A549 (cell line): ENCODE results near the gene DGLUCY. TPM values are rescaled to one million over a fixed set of nuclear protein-coding genes. Genes with fewer than 3 reads are reported as not detected.
"Not testable (repeated sequence)": the region's sequence is repeated elsewhere in the genome, so short reads cannot be mapped to it uniquely, and the experiment has no call there.

Experiments used
- ATAC-seq, 2 experiments: fragments of 200-7000 bp in 1 of 2; fragments of >200 bp in 1 of 2; cut with Nextera tagmentation in 1 of 2; cut with Tn5 transposase in 1 of 2; 3 replicates each; pipeline versions ENCODE4 v1.8.0 to v1.9.1; 2018 to 2020; ENCODE audit warnings: mild to moderate bottlenecking in 1 of 2, moderate library complexity in 1 of 2
- CTCF ChIA-PET: fragments of 300-600 bp; sonication (Branson Sonifier 250); formaldehyde crosslinking; extraction: SDS; loops from one replicate; lab custom pipeline; 2021; ENCODE audit warnings: antibody characterized with exemption, inconsistent platforms; lab: Yijun Ruan, JAX
- POLR2A ChIA-PET: fragments of 350-600 bp; formaldehyde crosslinking; extraction: SDS; loops from one replicate; lab custom pipeline; 2021; ENCODE audit warnings: antibody characterized with exemption, inconsistent platforms; lab: Yijun Ruan, JAX
- DNase-seq, 2 experiments: peaks; one replicate each; pipeline versions ENCODE4 v3.0.0 to v3.0.0-alpha.2; 2011 to 2016; ENCODE audit warnings: low read depth in 1 of 2, low spot score in 1 of 2
- FAIRE-seq: peaks from 2 replicates; lab custom pipeline; 2011; peaks lifted over from hg19 to GRCh38; lab: Jason Lieb, UNC
- H3K27ac ChIP-seq, 2 experiments: fragments of >200 bp; sonication (Bioruptor Twin); formaldehyde crosslinking; 3 replicates each; pipeline ENCODE4 v1.5.1; 2016 to 2017
- H3K4me1 ChIP-seq: fragments of >200 bp; sonication (Bioruptor Twin); formaldehyde crosslinking; 3 replicates; pipeline ENCODE4 v1.6.1; 2016
- H3K4me2 ChIP-seq: fragments of >200 bp; sonication (Bioruptor Twin); formaldehyde crosslinking; 3 replicates; pipeline ENCODE4 v1.6.1; 2016
- H3K4me3 ChIP-seq: fragments of >200 bp; sonication (Bioruptor Twin); formaldehyde crosslinking; 3 replicates; pipeline ENCODE4 v1.5.1; 2016
- H3K9me3 ChIP-seq: fragments of >200 bp; sonication (Bioruptor Twin); formaldehyde crosslinking; 3 replicates; pipeline ENCODE4 v1.6.1; 2016
- BCL3 ChIP-seq: fragments of >200 bp; sonication (Bioruptor Twin); formaldehyde crosslinking; IDR thresholded peaks from 3 replicates; pipeline ENCODE4 v1.6.1; 2016
- CHD2 ChIP-seq: fragments of 150-350 bp; IDR thresholded peaks from 2 replicates; pipeline ENCODE4 v1.6.1; 2014; ENCODE audit warnings: low read length; ENCODE audit not compliant: partially characterized antibody
- CHD4 ChIP-seq: fragments of 200-600 bp; sonication (generic); IDR thresholded peaks from 2 replicates; pipeline ENCODE4 v1.6.1; 2016; ENCODE audit warnings: antibody characterized with exemption, mild to moderate bottlenecking, borderline replicate concordance
- EHF ChIP-seq: fragments of 250-450 bp; sonication (Bioruptor Pico); IDR thresholded peaks from 2 replicates; pipeline ENCODE4 v1.5.0; 2020; ENCODE audit warnings: mild to moderate bottlenecking
- GATA3 ChIP-seq: IDR thresholded peaks from 2 replicates; pipeline ENCODE4 v1.6.1; 2012; ENCODE audit warnings: borderline replicate concordance
- HDAC2 ChIP-seq: fragments of 200-600 bp; sonication (generic); IDR thresholded peaks from 2 replicates; pipeline ENCODE4 v1.6.1; 2016
- HEYL ChIP-seq: fragments of 250-450 bp; sonication (Bioruptor Pico); IDR thresholded peaks from 2 replicates; pipeline ENCODE4 v1.8.0; 2021; ENCODE audit warnings: mild to moderate bottlenecking, moderate library complexity
- HOXA7 ChIP-seq: fragments of 250-450 bp; sonication (Bioruptor Pico); IDR thresholded peaks from 2 replicates; pipeline ENCODE4 v1.5.0; 2020; ENCODE audit warnings: mild to moderate bottlenecking, moderate library complexity
- HOXB5 ChIP-seq: fragments of 250-450 bp; sonication (Bioruptor Pico); IDR thresholded peaks from 2 replicates; pipeline ENCODE4 v1.5.0; 2020; ENCODE audit warnings: mild to moderate bottlenecking, moderate library complexity
- JUN ChIP-seq, 2 experiments: fragments of >200 bp; sonication (Bioruptor Twin); formaldehyde crosslinking; IDR thresholded peaks; 2 replicates in 1 of 2; 3 replicates in 1 of 2; pipeline ENCODE4 v1.6.1; 2016 to 2017
- MAFK ChIP-seq: fragments of 450-650 bp; IDR thresholded peaks from 2 replicates; pipeline ENCODE4 v1.6.1; 2014; ENCODE audit not compliant: partially characterized antibody
- MAX ChIP-seq: IDR thresholded peaks from 2 replicates; pipeline ENCODE4 v1.6.1; 2012
- NPAS2 ChIP-seq: fragments of 250-450 bp; sonication (Bioruptor Pico); IDR thresholded peaks from 2 replicates; pipeline ENCODE4 v1.8.0; 2022; ENCODE audit warnings: mild to moderate bottlenecking, moderate library complexity, borderline replicate concordance
- NR3C1 ChIP-seq: fragments of >200 bp; sonication (Bioruptor Twin); formaldehyde crosslinking; IDR thresholded peaks from 3 replicates; pipeline ENCODE4 v1.6.1; 2017
- PHF8 ChIP-seq: fragments of 200-600 bp; sonication (generic); IDR thresholded peaks from 2 replicates; pipeline ENCODE4 v1.6.1; 2016; ENCODE audit warnings: low read depth, mild to moderate bottlenecking, antibody characterized with exemption, moderate library complexity, borderline replicate concordance
- RCOR1 ChIP-seq: fragments of 150-350 bp; IDR thresholded peaks from 2 replicates; pipeline ENCODE4 v1.6.1; 2014; ENCODE audit warnings: antibody characterized with exemption, low read length, low read depth
- SMC3 ChIP-seq: fragments of >200 bp; sonication (Bioruptor Twin); formaldehyde crosslinking; IDR thresholded peaks from 3 replicates; pipeline ENCODE4 v1.6.1; 2018; ENCODE audit warnings: inconsistent platforms
- SREBF2 ChIP-seq: fragments of 450-650 bp; IDR thresholded peaks from 2 replicates; pipeline ENCODE4 v1.6.1; 2014; ENCODE audit warnings: mild to moderate bottlenecking, moderate library complexity
- TFCP2L1 ChIP-seq: fragments of 250-450 bp; sonication (Bioruptor Pico); IDR thresholded peaks from 2 replicates; pipeline ENCODE4 v1.5.0; 2021; ENCODE audit warnings: mild to moderate bottlenecking
- TP53 ChIP-seq: fragments of 250-450 bp; sonication (Bioruptor Pico); IDR thresholded peaks from 2 replicates; pipeline ENCODE4 v1.5.0; 2021; ENCODE audit warnings: mild to moderate bottlenecking, moderate library complexity
- USF2 ChIP-seq: fragments of 450-650 bp; IDR thresholded peaks from 2 replicates; pipeline ENCODE4 v1.6.1; 2014; ENCODE audit warnings: antibody characterized with exemption
- ZC3H11A ChIP-seq: fragments of 450-650 bp; IDR thresholded peaks from 2 replicates; pipeline ENCODE4 v1.6.1; 2014; ENCODE audit warnings: antibody characterized with exemption, mild to moderate bottlenecking
- ZFP36 ChIP-seq: fragments of 450-650 bp; IDR thresholded peaks from 2 replicates; pipeline ENCODE4 v1.6.1; 2014; ENCODE audit warnings: borderline replicate concordance; ENCODE audit not compliant: partially characterized antibody
- ZNF302 ChIP-seq: fragments of 250-450 bp; sonication (Bioruptor Pico); IDR thresholded peaks from 2 replicates; pipeline ENCODE4 v1.9.0; 2021; ENCODE audit warnings: inconsistent platforms, mild to moderate bottlenecking, moderate library complexity
- WGBS: methylation state at CpG from one replicate; pipeline ENCODE4 v1.1.6; 2017; ENCODE audit errors: missing lambda C conversion rate; 5-methylcytosine and 5-hydroxymethylcytosine counted together
- polyA plus RNA-seq, 4 experiments: library from polyadenylated mRNA; depleted of rRNA in 3 of 4; stranded (reverse); fragments of >200 nt; fragmentation: RNase III in 1 of 4; extraction: RNeasy Plus Mini Kit Qiagen cat#74134 plus additional on column Dnase treatment in 1 of 4; gene quantifications; 2 replicates in 3 of 4; 3 replicates in 1 of 4; pipeline ENCODE4 v1.2.3, GENCODE V29; 2011 to 2017
- TF ChIP-seq, protein P1 (sequence below): fragments of 250-450 bp; sonication (Bioruptor Pico); IDR thresholded peaks from 2 replicates; pipeline ENCODE4 v1.5.0; 2021; ENCODE audit warnings: mild to moderate bottlenecking, moderate library complexity, borderline replicate concordance
- TF ChIP-seq, protein P2 (sequence below): IDR thresholded peaks from 2 replicates; pipeline ENCODE4 v1.6.1; 2012
- TF ChIP-seq, protein P3 (sequence below): fragments of >200 bp; sonication (Bioruptor Twin); formaldehyde crosslinking; IDR thresholded peaks from 3 replicates; pipeline ENCODE4 v1.5.1; 2016

DGLUCY gene
- polyA plus RNA-seq, 2 of the 4 experiments (the other 2 are of a cell fraction): 14.4 to 17.5 TPM

DNA sequence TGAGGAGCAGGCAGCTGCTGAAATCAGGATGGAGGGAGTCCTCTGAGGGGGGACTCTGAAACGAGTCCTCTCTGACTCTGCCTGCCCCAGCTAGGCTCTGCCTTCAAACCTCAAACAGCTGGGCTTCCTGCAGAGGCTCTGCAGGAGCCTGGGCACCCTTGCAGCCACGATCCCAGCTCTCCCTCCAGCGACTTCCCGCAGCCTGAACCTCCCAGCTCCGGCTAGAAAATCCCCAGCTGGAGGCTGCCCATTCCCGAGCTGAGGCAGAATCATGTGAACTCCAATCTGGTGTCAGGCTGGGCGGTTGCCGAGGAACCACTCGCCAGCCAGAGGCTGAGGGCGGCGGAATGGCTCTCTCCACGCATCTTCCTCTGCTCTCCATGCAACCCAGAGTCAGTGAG is 130.6 kb downstream of the DGLUCY start, which contains the start of gene GPR68:
GPR68 (minus strand) TSS at position 204 of the 401 bp plus-strand sequence. CDS start 9,654 bp downstream, outside the sequence.
- ATAC-seq: peak; percentile 33 to 49; a peak in 4 of 6 replicates
- Histone ChIP-seq H3K27ac (no peak within 1 kb of the TSS), H3K4me1 (no peaks in the 10 kb centered on the region), H3K4me3 (no peak within 1 kb of the TSS), H3K9me3 (no peaks in the 10 kb centered on the region)
- no peak for FAIRE-seq
- 57% methylated on average over 7 of the region's 12 CpGs for WGBS
- CTCF ChIA-PET: interaction anchor here (0.6 kb wide), 2 partner anchors 31 to 426 kb away, joined by 3 to 4 read pairs; no protein-coding TSS in a partner anchor
- DNase-seq: no peak
- TF ChIP-seq CHD4: no peak
- no peak for TF ChIP-seq SMC3
- no peak for TF ChIP-seq HDAC2
- no peak for TF ChIP-seq ZNF302 (CRISPR knock-in tag)
- no peak for TF ChIP-seq ZFP36
- TF ChIP-seq GATA3: no peak
- no peak for TF ChIP-seq HOXA7 (CRISPR knock-in tag)
- TF ChIP-seq SREBF2: no peak
- TF ChIP-seq HOXB5 (CRISPR knock-in tag): no peak
- TF ChIP-seq, protein P1, sequence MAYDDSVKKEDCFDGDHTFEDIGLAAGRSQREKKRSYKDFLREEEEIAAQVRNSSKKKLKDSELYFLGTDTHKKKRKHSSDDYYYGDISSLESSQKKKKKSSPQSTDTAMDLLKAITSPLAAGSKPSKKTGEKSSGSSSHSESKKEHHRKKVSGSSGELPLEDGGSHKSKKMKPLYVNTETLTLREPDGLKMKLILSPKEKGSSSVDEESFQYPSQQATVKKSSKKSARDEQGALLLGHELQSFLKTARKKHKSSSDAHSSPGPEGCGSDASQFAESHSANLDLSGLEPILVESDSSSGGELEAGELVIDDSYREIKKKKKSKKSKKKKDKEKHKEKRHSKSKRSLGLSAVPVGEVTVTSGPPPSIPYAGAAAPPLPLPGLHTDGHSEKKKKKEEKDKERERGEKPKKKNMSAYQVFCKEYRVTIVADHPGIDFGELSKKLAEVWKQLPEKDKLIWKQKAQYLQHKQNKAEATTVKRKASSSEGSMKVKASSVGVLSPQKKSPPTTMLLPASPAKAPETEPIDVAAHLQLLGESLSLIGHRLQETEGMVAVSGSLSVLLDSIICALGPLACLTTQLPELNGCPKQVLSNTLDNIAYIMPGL (CRISPR knock-in tag): no peak
- TF ChIP-seq, protein P2, sequence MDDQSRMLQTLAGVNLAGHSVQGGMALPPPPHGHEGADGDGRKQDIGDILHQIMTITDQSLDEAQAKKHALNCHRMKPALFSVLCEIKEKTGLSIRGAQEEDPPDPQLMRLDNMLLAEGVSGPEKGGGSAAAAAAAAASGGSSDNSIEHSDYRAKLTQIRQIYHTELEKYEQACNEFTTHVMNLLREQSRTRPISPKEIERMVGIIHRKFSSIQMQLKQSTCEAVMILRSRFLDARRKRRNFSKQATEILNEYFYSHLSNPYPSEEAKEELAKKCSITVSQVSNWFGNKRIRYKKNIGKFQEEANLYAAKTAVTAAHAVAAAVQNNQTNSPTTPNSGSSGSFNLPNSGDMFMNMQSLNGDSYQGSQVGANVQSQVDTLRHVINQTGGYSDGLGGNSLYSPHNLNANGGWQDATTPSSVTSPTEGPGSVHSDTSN: no peak
- TF ChIP-seq RCOR1: no peak
- no peak for TF ChIP-seq MAX
- TF ChIP-seq TFCP2L1 (CRISPR knock-in tag): no peak
- TF ChIP-seq MAFK: no peak
- TF ChIP-seq, all 56 proteins: peak for 0
- H3K4me2 ChIP-seq: no peak within 1 kb of the TSS
- POLR2A ChIA-PET: no interaction called here

GRCh38 chr14:91245029-91245428 is 131.2 kb downstream of the DGLUCY start:
- no peak for DNase-seq
- WGBS: 56% methylated on average over 9 of the region's 9 CpGs
- ChIA-PET POLR2A (no interaction called here), CTCF (interaction anchor here (0.6 kb wide), 1 partner anchor 30 kb away, joined by 4 read pairs; no protein-coding TSS in a partner anchor)
- FAIRE-seq: no peak
- no peak overlapping the region for H3K4me3 ChIP-seq
- H3K4me2 ChIP-seq: no peak overlapping the region
- H3K9me3 ChIP-seq: no peaks in the 10 kb centered on the region
- TF ChIP-seq JUN (IDR thresholded peaks at IDR 0.05) (no peak), NR3C1 (no peak), TP53 (CRISPR knock-in tag) (no peak), HOXB5 (CRISPR knock-in tag) (no peak), ZC3H11A (no peak), BCL3 (no peak), EHF (CRISPR knock-in tag) (no peak), PHF8 (no peak), CHD2 (no peak), ZNF302 (CRISPR knock-in tag) (no peak), GATA3 (no peak), USF2 (no peak), HEYL (CRISPR knock-in tag) (no peak), NPAS2 (CRISPR knock-in tag) (no peak)
- TF ChIP-seq, protein P3, sequence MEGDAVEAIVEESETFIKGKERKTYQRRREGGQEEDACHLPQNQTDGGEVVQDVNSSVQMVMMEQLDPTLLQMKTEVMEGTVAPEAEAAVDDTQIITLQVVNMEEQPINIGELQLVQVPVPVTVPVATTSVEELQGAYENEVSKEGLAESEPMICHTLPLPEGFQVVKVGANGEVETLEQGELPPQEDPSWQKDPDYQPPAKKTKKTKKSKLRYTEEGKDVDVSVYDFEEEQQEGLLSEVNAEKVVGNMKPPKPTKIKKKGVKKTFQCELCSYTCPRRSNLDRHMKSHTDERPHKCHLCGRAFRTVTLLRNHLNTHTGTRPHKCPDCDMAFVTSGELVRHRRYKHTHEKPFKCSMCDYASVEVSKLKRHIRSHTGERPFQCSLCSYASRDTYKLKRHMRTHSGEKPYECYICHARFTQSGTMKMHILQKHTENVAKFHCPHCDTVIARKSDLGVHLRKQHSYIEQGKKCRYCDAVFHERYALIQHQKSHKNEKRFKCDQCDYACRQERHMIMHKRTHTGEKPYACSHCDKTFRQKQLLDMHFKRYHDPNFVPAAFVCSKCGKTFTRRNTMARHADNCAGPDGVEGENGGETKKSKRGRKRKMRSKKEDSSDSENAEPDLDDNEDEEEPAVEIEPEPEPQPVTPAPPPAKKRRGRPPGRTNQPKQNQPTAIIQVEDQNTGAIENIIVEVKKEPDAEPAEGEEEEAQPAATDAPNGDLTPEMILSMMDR: no peak
- no peak for ATAC-seq
- H3K4me1 ChIP-seq: peaks cover 3% of the 10 kb centered on the region
- no peak overlapping the region for H3K27ac ChIP-seq

GRCh38 chr14:91245616-91246015 is 131.7 kb downstream of the DGLUCY start:
- H3K4me1 ChIP-seq, H3K27ac ChIP-seq, CTCF ChIA-PET, POLR2A ChIA-PET, H3K4me2 ChIP-seq, DNase-seq, H3K9me3 ChIP-seq, ATAC-seq, H3K4me3 ChIP-seq, FAIRE-seq: not testable (repeated sequence)
- 97% methylated on average over 8 of the region's 8 CpGs for WGBS
